LNCAP (cell line): ENCODE measurements around the gene TRA2B.

Experiments
- CTCF ChIP-seq: fragments of 450-650 bp; IDR thresholded peaks from 2 replicates; pipeline ENCODE4 v1.5.1; 2017; ENCODE audit warnings: mild to moderate bottlenecking

TRA2B gene

GRCh38 chr3:185900228-185900627 is 37.6 kb downstream of the TRA2B start:
- TF ChIP-seq CTCF: no peak

- TF ChIP-seq CTCF: no peak
Measured at GRCh38 chr3:185896636-185897035, 41.2 kb downstream of the TRA2B start.

GRCh38 chr3:185887066-185887465 is 50.7 kb downstream of the TRA2B start:
- no peak for TF ChIP-seq CTCF

- TF ChIP-seq CTCF: no peak
Measured at GRCh38 chr3:185884641-185885040, 53.2 kb downstream of the TRA2B start.

GRCh38 chr3:185881926-185882325 is 55.9 kb downstream of the TRA2B start:
- no peak for TF ChIP-seq CTCF

- no peak for TF ChIP-seq CTCF
Measured at GRCh38 chr3:185880600-185880999, 57.2 kb downstream of the TRA2B start.

GRCh38 chr3:185878920-185879319 is 58.9 kb downstream of the TRA2B start:
- TF ChIP-seq CTCF: no peak

GRCh38 chr3:185874119-185874518 is 63.7 kb downstream of the TRA2B start:
- TF ChIP-seq CTCF: no peak
